H9 (cell line): ENCODE measurements around the gene OGDH. TPM values are rescaled to one million over a fixed set of nuclear protein-coding genes. Genes with fewer than 3 reads are reported as not detected.

Experiments used
- DNase-seq: peaks from one replicate; pipeline ENCODE4 v3.0.0-alpha.2; 2017
- H2AFZ ChIP-seq: one replicate; pipeline ENCODE4 v1.6.1; 2013; ENCODE audit warnings: mild to moderate bottlenecking, low read length, control low read depth, moderate library complexity
- H2AK5ac ChIP-seq: 2 replicates; pipeline ENCODE4 v1.6.1; 2013; ENCODE audit warnings: low read length, control low read depth, mixed read lengths; ENCODE audit not compliant: insufficient read length
- H2BK120ac ChIP-seq: one replicate; pipeline ENCODE4 v1.6.1; 2013; ENCODE audit warnings: low read depth, mild to moderate bottlenecking, low read length, control low read depth, inconsistent platforms; ENCODE audit not compliant: poor library complexity, severe bottlenecking
- H2BK12ac ChIP-seq: 2 replicates; pipeline ENCODE4 v1.6.1; 2013; ENCODE audit warnings: low read length, control low read depth, mixed read lengths, low read depth; ENCODE audit not compliant: insufficient read length
- H2BK15ac ChIP-seq: 2 replicates; pipeline ENCODE4 v1.6.1; 2013; ENCODE audit warnings: low read depth, low read length, control low read depth
- H2BK20ac ChIP-seq: one replicate; pipeline ENCODE4 v1.6.1; 2013; ENCODE audit warnings: low read depth, mild to moderate bottlenecking, low read length, control low read depth, inconsistent platforms; ENCODE audit not compliant: poor library complexity, severe bottlenecking
- H2BK5ac ChIP-seq: 2 replicates; pipeline ENCODE4 v1.6.1; 2013; ENCODE audit warnings: low read length, control low read depth, mixed read lengths; ENCODE audit not compliant: insufficient read length
- H3K14ac ChIP-seq: 2 replicates; pipeline ENCODE4 v1.6.1; 2013; ENCODE audit warnings: low read length, control low read depth; ENCODE audit not compliant: insufficient read depth
- H3K18ac ChIP-seq: 2 replicates; pipeline ENCODE4 v1.6.1; 2013; ENCODE audit warnings: low read depth, mild to moderate bottlenecking, mixed read lengths, low read length, control low read depth; ENCODE audit not compliant: insufficient read length
- H3K23ac ChIP-seq: 2 replicates; pipeline ENCODE4 v1.6.1; 2013; ENCODE audit warnings: low read length, control low read depth, mixed read lengths, low read depth; ENCODE audit not compliant: insufficient read length
- H3K23me2 ChIP-seq: 2 replicates; pipeline ENCODE4 v1.6.1; 2013; ENCODE audit warnings: low read depth, mild to moderate bottlenecking, mixed read lengths, low read length, control low read depth; ENCODE audit not compliant: insufficient read length, poor library complexity, severe bottlenecking
- H3K27ac ChIP-seq: 2 replicates; pipeline ENCODE4 v1.5.1; 2013; ENCODE audit warnings: low read length, control low read depth, mixed read lengths, low read depth; ENCODE audit not compliant: insufficient read length
- H3K27me3 ChIP-seq: 2 replicates; pipeline ENCODE4 v1.6.1; 2013; ENCODE audit warnings: low read length, control low read depth, inconsistent platforms; ENCODE audit not compliant: insufficient read depth
- H3K4ac ChIP-seq: 2 replicates; pipeline ENCODE4 v1.6.1; 2013; ENCODE audit warnings: low read depth, mild to moderate bottlenecking, control low read depth, inconsistent platforms, low read length, moderate library complexity
- H3K4me1 ChIP-seq: 2 replicates; pipeline ENCODE4 v1.6.1; 2013; ENCODE audit warnings: low read length, control low read depth, inconsistent platforms; ENCODE audit not compliant: insufficient read depth
- H3K4me2 ChIP-seq: 2 replicates; pipeline ENCODE4 v1.6.1; 2013; ENCODE audit warnings: low read length, control low read depth, mixed read lengths; ENCODE audit not compliant: insufficient read length, insufficient read depth
- H3K56ac ChIP-seq: 2 replicates; pipeline ENCODE4 v1.6.1; 2013; ENCODE audit warnings: low read depth, mild to moderate bottlenecking, mixed read lengths, low read length, control low read depth; ENCODE audit not compliant: insufficient read length
- H3K79me1 ChIP-seq: 2 replicates; pipeline ENCODE4 v1.6.1; 2013; ENCODE audit warnings: low read depth, mild to moderate bottlenecking, moderate library complexity, low read length, control low read depth, inconsistent platforms; ENCODE audit not compliant: insufficient read depth, poor library complexity, severe bottlenecking
- H3K79me2 ChIP-seq: 2 replicates; pipeline ENCODE4 v1.6.1; 2013; ENCODE audit warnings: low read length, control low read depth, inconsistent platforms; ENCODE audit not compliant: insufficient read depth
- H3K9ac ChIP-seq: 2 replicates; pipeline ENCODE4 v1.6.1; 2013; ENCODE audit warnings: low read length, control low read depth, mixed read lengths; ENCODE audit not compliant: insufficient read length; ENCODE audit errors: extremely low read depth
- H3K9me3 ChIP-seq: one replicate; pipeline ENCODE4 v1.6.1; 2013; ENCODE audit warnings: low read depth, low read length, inconsistent platforms; ENCODE audit not compliant: control insufficient read depth
- H3T11ph ChIP-seq: one replicate; pipeline ENCODE4 v1.6.1; 2013; ENCODE audit warnings: mild to moderate bottlenecking, low read length, control low read depth, inconsistent platforms
- H4K20me1 ChIP-seq: one replicate; pipeline ENCODE4 v1.6.1; 2013; ENCODE audit not compliant: control insufficient read depth, insufficient read length, insufficient read depth
- H4K5ac ChIP-seq: 2 replicates; pipeline ENCODE4 v1.6.1; 2013; ENCODE audit warnings: low read depth, mild to moderate bottlenecking, mixed read lengths, low read length, control low read depth; ENCODE audit not compliant: insufficient read length
- H4K8ac ChIP-seq: replicated peaks from 2 replicates; pipeline ENCODE4 v1.6.1; 2013; ENCODE audit warnings: low read length, control low read depth, mixed read lengths, low read depth; ENCODE audit not compliant: insufficient read length
- H4K91ac ChIP-seq: 2 replicates; pipeline ENCODE4 v1.6.1; 2013; ENCODE audit warnings: low read depth, mild to moderate bottlenecking, moderate library complexity, mixed read lengths, low read length, control low read depth; ENCODE audit not compliant: insufficient read length
- H3K27ac Mint-ChIP-seq, 3 experiments: 2 replicates in 2 of 3; 3 replicates in 1 of 3; pipeline ENCODE4 v1.8.0; 2020 to 2021; ENCODE audit warnings: mixed read lengths in 3 of 3, mild to moderate bottlenecking in 1 of 3, moderate library complexity in 1 of 3
- H3K27me3 Mint-ChIP-seq: 2 replicates; pipeline ENCODE4 v1.8.0; 2021; ENCODE audit warnings: low read depth, mild to moderate bottlenecking, moderate library complexity, mixed read lengths
- H3K36me3 Mint-ChIP-seq, 3 experiments: 2 replicates in 2 of 3; 3 replicates in 1 of 3; pipeline ENCODE4 v1.8.0; 2020 to 2021; ENCODE audit warnings: low read depth in 3 of 3, mixed read lengths in 3 of 3; ENCODE audit not compliant: insufficient read depth in 1 of 3
- H3K4me1 Mint-ChIP-seq, 2 experiments: 2 replicates each; pipeline ENCODE4 v1.8.0; 2020; ENCODE audit warnings: mixed read lengths in 2 of 2
- H3K4me3 Mint-ChIP-seq, 2 experiments: 2 replicates in 1 of 2; 3 replicates in 1 of 2; pipeline ENCODE4 v1.8.0; 2020 to 2021; ENCODE audit warnings: mild to moderate bottlenecking in 2 of 2, mixed read lengths in 2 of 2, moderate library complexity in 1 of 2
- H3K9me3 Mint-ChIP-seq, 2 experiments: 2 replicates in 1 of 2; 3 replicates in 1 of 2; pipeline ENCODE4 v1.8.0; 2020; ENCODE audit warnings: mild to moderate bottlenecking in 2 of 2, mixed read lengths in 2 of 2, moderate library complexity in 1 of 2
- WGBS: extraction: QIAGEN DNeasy Blood & Tissue Kit; methylation state at CpG from one replicate; pipeline ENCODE4 v1.1.7; 2013; ENCODE audit warnings: missing lambda C conversion rate, low lambda C conversion rate, mixed read lengths; ENCODE audit not compliant: insufficient read length; ENCODE audit errors: extremely low coverage; 5-methylcytosine and 5-hydroxymethylcytosine counted together
- total RNA-seq: library from RNA; stranded (reverse); gene quantifications from 2 replicates; pipeline ENCODE4 v1.2.1, GENCODE V29; 2021
- TF ChIP-seq, protein P1 (sequence below): fragments of 200-600 bp; sonication (generic); conservative IDR thresholded peaks from 3 replicates; pipeline ENCODE4 v1.8.0; 2021; ENCODE audit warnings: antibody characterized with exemption, mild to moderate bottlenecking

OGDH gene
- total RNA-seq, 1 experiment from 2014 or later, result 77.3 TPM

DNA sequence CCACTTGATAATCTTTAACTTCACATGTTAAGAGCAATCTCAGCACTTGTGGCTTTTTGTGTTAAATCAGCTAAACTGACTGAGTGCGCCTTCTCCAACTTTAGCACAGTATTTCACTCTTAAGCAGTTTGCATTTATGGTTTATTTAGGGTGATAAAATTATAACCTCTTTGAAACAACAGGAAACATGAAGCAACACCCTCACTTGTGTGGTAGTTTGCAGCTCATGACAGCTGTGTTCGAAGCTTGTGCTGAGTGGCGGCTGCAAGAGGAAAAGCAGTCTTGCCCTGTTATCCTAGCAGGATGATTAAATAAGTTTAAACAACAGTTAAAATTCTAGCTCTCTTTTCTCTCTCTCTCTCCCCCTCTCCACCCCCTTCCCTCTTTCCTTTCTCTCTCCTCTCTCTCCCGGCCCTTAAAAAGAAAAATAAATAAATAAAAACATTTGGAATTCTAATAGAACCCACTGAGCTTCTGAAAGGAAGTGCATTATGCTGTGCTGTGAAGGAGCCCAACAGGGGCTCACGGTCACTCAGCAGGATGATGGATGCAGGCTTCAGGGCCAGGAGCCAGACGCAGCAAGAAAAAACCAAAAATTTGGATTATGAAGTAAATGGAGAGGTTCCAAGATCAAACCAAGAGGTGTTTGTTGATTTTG lies 25.2 kb downstream of the OGDH start:
- no peak overlapping the region for H3T11ph ChIP-seq
- H3K4me3 Mint-ChIP-seq, result peak overlapping the region in 1 of 2 experiments; percentile 54; a peak in 2 of 5 replicates
- H2BK15ac ChIP-seq, result no peak overlapping the region
- H3K4ac ChIP-seq, result no peak overlapping the region
- H3K18ac ChIP-seq, result no peak overlapping the region
- H3K9me3 Mint-ChIP-seq, result no peaks in the 10 kb centered on the region
- no peak overlapping the region for H3K14ac ChIP-seq
- H3K36me3 Mint-ChIP-seq, result peaks cover 2 to 21% (median 4%) of the 10 kb centered on the region in 3 experiments; a peak in 6 of 7 replicates
- DNase-seq, result no peak
- H3K4me2 ChIP-seq, result no peak overlapping the region
- peaks cover 40 to 43% of the 10 kb centered on the region in 2 experiments for H3K4me1 Mint-ChIP-seq
- peaks cover 2% of the 10 kb centered on the region; the same call in 1 of the 2 replicates for H3K4me1 ChIP-seq
- H4K20me1 ChIP-seq, result no peaks in the 10 kb centered on the region
- no peaks in the 10 kb centered on the region for H3K27me3 ChIP-seq
- no peak overlapping the region for H2BK120ac ChIP-seq
- no peak overlapping the region for H3K56ac ChIP-seq
- H3K9me3 ChIP-seq, result no peaks in the 10 kb centered on the region
- no peak overlapping the region for H2BK5ac ChIP-seq
- no peak overlapping the region for H4K5ac ChIP-seq
- no peak overlapping the region for H2BK12ac ChIP-seq
- no peak overlapping the region for H2BK20ac ChIP-seq
- peak overlapping the region; percentile 20 for H3K9ac ChIP-seq
- H3K27me3 Mint-ChIP-seq, result no peaks in the 10 kb centered on the region
- no peaks in the 10 kb centered on the region for H3K79me2 ChIP-seq
- no peak overlapping the region for H3K23ac ChIP-seq
- H2AK5ac ChIP-seq, result no peak overlapping the region
- TF ChIP-seq, protein P1, sequence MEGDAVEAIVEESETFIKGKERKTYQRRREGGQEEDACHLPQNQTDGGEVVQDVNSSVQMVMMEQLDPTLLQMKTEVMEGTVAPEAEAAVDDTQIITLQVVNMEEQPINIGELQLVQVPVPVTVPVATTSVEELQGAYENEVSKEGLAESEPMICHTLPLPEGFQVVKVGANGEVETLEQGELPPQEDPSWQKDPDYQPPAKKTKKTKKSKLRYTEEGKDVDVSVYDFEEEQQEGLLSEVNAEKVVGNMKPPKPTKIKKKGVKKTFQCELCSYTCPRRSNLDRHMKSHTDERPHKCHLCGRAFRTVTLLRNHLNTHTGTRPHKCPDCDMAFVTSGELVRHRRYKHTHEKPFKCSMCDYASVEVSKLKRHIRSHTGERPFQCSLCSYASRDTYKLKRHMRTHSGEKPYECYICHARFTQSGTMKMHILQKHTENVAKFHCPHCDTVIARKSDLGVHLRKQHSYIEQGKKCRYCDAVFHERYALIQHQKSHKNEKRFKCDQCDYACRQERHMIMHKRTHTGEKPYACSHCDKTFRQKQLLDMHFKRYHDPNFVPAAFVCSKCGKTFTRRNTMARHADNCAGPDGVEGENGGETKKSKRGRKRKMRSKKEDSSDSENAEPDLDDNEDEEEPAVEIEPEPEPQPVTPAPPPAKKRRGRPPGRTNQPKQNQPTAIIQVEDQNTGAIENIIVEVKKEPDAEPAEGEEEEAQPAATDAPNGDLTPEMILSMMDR, result no peak
- H3K27ac ChIP-seq, result no peak overlapping the region
- no peaks in the 10 kb centered on the region for H3K79me1 ChIP-seq
- no peak overlapping the region for H4K91ac ChIP-seq
- WGBS, result no CpG with 5 or more reads among the region's 6 CpGs
- H3K23me2 ChIP-seq, result no peaks in the 10 kb centered on the region
- no peak overlapping the region for H2AFZ ChIP-seq
- peak overlapping the region; percentile 9 to 80 (median 74); a peak in 5 of 7 replicates for H3K27ac Mint-ChIP-seq
- H4K8ac ChIP-seq, result no peak overlapping the region
